Measurements from ENCODE around the gene GFOD2.

The GFOD2 gene

GRCh38 chr16:67656344-67657016 is 62.6 kb downstream of the GFOD2 start:
- no peak for DNase-seq

DNA sequence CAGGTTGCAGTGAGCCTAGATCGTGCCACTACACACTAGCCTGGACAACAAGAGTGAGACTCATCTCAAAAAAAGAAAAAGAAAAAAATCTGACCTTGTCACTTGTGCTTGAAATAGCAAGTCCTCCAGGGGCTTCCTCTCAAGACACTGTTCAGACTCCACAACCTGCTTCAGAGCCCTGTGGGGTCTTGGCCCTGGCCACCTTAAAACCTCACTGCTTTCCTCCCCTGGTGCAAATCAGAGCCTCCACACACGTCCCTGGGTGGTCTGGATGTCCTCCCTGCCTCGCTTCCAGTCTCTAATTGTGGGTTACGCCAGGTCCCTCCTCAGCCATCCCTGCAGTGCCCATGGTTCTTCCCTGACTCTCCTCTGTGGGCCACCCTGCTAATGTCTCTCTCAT is 63.8 kb downstream of the GFOD2 start:
- no peak for DNase-seq

DNA sequence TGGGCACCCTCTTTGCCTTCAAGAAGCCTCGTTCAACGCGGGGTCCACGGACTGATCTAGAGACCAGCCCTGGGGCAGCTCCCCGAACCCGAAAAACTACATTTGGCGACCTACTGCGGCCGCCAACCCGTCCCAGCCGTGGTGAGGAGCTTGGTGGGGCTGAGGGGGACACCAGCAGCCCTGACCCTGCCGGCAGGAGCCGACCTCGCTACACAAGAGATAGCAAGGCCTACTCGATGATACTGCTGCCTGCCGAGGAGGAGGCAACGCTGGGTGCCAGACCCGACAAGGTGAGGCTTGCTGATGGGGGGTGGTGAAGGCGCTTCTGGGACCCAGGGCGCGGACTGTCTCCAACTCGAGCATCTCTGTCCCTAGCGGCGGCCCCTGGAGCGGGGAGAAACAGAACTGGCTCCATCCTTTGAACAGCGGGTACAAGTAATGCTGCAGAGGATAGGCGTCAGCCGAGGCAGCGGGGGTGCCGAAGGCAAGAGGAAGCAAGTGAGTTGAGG is 64.7 kb downstream of the GFOD2 start:
- no peak for DNase-seq

DNA sequence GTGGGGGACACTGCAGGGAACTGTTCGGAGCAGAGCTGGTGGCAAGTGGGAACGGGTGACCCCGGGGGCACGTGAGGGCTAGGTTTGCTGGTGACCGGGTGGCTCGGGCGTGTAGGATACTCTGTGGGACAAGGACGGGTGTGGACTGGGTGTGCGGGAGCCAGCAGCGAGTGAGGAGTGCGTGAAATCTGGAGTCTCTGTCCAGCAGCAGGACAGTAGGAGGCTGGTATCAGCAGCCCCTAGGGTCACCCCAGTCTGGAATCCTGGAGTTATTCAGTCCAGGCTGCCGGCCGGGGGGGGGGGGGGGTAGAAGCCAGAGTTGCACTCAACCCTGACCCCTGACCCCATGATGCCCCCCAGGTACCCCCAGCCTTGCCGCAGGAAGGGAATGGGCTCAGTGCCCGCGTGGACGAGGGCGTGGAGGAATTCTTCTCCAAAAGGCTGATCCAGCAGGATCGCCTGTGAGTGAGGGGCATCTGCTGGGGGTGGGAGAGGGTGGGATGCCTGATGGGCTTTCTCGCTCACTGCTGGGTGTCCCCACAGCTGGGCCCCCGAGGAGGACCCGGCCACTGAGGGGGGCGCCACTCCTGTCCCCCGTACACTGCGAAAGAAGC is 65.2 kb downstream of the GFOD2 start:
- DNase-seq, result no peak

- DNase-seq, result no peak
Observed at GRCh38 chr16:67653128-67653788, 65.9 kb downstream of the GFOD2 start.

- no peak for DNase-seq
Observed at GRCh38 chr16:67652578-67653127, 66.5 kb downstream of the GFOD2 start.

DNA sequence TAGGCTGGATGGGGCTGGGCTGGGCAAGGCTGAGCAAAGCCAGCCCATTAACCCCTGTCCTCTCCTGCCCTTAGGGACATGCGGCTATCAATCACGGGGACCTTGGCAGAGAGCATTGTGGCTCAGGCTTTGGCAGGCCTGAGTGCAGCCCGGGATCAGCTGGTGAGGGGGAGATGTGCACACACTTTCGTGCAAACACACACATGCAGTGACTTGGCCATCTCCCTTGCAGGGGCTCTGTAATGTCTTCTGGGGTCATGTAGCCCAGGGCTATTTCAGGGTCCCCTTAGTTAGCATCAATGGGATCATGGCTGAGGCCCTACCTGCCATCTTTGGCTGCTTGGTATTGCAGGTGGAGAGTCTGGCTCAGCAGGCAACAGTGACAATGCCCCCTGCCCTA is 67.3 kb downstream of the GFOD2 start:
- no peak for DNase-seq

- DNase-seq, result no peak
Observed at GRCh38 chr16:67651039-67651438, 68.1 kb downstream of the GFOD2 start.

GRCh38 chr16:67650023-67650422 is 69.1 kb downstream of the GFOD2 start:
- DNase-seq, result no peak

GRCh38 chr16:67649494-67649931 is 69.6 kb downstream of the GFOD2 start:
- no peak for DNase-seq

- DNase-seq, result no peak
Observed at GRCh38 chr16:67648764-67649407, 70.2 kb downstream of the GFOD2 start.

GRCh38 chr16:67648088-67648763 is 70.9 kb downstream of the GFOD2 start:
- DNase-seq, result no peak

GRCh38 chr16:67647681-67648080 is 71.4 kb downstream of the GFOD2 start:
- DNase-seq, result no peak

- DNase-seq, result no peak
Observed at GRCh38 chr16:67647111-67647651, 71.9 kb downstream of the GFOD2 start.

- no peak for DNase-seq
Observed at GRCh38 chr16:67645397-67646121, 73.6 kb downstream of the GFOD2 start.

DNA sequence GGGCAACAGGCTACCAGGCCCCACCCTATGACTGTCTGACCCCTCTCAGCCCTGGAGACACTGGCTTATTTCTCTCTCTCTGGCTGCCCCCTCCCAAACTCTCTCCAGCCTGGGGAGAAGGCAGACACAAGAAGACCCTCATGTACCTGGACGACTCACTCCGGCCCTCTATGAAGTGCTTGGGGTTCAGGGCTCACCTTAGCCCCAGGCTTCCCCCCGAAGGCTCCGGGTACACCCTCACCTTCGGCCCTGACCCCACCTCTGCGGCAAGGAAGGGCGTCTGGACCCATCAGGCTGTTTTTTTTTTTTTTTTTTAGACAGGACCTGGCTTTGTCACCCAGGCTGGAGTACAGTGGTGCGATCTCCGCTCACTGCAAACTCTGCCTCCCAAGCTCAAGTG is 75.1 kb downstream of the GFOD2 start:
- no peak for DNase-seq

DNA sequence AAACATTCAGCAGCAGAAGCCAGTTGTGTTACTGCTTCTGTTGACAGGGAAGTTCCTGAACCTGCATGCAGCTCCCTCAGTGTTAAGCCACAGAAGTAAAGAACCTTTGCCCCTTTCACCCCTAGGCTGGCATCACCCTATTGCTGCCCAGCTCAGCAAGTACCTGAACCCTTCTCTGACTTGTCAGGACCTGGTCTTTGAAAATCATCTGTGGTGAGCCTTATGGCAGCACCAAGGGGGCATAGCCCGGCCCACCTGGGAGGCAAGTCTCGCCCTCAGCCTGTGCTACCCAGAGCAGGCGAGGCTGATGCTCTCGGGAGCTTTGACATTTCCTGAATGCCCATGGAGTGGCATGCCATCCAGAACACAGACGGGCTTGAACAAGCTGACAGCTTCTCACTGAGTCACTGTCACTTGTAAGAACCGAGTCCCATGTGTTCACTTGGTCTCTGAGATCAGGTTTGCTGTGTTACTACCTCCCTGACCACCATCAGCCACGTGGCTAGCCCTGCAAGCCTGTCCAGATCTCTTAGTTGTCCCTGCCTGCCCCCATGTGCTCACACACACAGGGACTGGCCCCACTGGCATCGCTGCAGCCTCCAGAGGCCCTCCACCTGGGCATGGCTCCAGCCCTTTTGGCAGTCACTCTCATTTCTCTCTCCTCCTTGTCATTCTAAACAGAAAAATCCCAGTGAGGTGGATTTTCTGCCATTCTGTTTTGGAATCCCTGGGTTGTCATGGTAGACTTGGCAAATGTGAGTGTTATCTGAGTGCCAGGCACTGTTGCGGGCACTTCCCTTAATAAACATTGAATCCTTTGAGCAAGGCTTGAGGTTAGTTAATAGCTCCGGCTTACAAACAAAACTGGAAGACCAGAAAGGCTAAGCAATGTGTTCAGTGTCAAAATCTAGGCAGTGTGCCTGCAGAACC is 77.1 kb downstream of the GFOD2 start:
- DNase-seq, result no peak

DNA sequence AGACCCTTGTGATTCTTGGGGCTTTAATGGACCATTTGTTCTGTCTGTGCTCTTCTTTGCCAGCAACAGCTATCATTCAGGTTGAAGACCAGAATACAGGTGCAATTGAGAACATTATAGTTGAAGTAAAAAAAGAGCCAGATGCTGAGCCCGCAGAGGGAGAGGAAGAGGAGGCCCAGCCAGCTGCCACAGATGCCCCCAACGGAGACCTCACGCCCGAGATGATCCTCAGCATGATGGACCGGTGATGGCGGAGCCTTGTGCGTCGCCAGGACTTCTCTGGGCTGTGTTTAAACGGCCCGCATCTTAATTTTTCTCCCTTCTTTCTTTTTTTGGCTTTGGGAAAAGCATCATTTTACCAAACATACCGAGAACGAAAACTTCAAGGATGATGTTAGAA is 81.5 kb downstream of the GFOD2 start:
- no peak for DNase-seq

GRCh38 chr16:67636713-67637112 is 82.4 kb downstream of the GFOD2 start:
- DNase-seq, result no peak

DNA sequence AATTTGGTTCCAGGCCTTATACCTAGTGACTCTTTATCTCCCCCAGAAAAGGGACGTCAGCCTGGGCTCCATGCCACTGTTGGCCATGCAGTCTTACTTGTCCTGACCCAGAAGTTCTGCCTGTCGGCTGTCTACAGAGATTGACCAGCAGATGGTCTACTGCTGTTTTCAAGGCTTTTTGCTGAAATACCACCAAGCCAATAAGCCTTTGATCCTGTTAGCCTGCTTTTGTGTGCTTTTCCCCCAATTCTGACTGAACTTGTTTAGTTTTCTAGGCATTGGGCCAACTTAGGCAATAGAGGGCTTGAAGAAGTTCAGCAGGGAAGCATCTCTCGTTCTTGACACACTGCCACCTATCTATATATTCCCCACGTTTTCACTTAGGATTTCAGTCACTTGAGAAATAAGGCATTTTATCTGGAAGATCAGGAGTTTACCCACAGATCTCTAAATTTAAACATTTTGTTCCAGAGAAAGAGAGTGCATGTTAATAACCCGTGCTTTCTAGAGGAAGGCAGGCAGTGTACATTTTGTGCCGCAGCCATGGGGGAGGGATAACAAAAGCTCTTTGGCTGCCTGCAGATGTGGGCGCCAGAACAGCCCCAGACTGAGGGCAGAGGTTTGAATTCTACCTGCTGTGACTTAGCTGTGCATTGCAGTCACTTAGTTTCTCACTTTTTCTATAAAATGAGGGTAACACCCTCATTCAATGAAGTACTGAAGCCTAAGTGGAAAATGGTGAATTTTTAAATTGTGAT is 86.5 kb downstream of the GFOD2 start:
- no peak for DNase-seq
